OCI-LY1 (cell line): ENCODE results near the gene CHRM1.

Experiments
- EZH2 ChIP-seq: fragments of 200-600 bp; sonication (generic), shearing (Covaris generic); IDR thresholded peaks from 2 replicates; pipeline ENCODE4 v1.8.0; 2017; ENCODE audit warnings: borderline replicate concordance, mixed run types, mild to moderate bottlenecking, antibody characterized with exemption, low read length, moderate library complexity, mixed read lengths
- TF ChIP-seq, protein P1 (sequence below): fragments of 200-600 bp; sonication (generic), shearing (Covaris generic); IDR thresholded peaks from 2 replicates; pipeline ENCODE4 v1.5.1; 2017; ENCODE audit warnings: mild to moderate bottlenecking, antibody characterized with exemption, low read length, moderate library complexity, mixed read lengths

DNA sequence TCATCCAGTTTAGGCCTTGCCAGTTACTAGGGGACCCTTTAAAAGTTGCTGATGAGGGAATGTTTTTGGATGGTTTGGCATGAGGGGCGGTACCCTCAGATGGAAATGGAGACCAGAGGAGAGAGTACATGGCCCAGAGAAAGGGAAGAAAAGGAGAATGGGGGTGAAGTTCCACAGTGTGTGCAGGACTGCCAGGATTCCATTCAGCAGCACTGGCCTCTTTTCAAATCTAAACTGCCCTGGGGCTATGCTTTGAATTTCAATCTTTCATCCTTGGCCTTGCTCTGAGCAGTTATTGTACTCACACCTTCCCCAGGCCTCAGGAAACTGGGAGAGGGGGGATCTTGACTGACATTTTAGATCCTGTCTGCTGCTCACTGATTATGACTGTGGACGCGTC, 37.5 kb downstream of the CHRM1 start:
- TF ChIP-seq, protein P1, sequence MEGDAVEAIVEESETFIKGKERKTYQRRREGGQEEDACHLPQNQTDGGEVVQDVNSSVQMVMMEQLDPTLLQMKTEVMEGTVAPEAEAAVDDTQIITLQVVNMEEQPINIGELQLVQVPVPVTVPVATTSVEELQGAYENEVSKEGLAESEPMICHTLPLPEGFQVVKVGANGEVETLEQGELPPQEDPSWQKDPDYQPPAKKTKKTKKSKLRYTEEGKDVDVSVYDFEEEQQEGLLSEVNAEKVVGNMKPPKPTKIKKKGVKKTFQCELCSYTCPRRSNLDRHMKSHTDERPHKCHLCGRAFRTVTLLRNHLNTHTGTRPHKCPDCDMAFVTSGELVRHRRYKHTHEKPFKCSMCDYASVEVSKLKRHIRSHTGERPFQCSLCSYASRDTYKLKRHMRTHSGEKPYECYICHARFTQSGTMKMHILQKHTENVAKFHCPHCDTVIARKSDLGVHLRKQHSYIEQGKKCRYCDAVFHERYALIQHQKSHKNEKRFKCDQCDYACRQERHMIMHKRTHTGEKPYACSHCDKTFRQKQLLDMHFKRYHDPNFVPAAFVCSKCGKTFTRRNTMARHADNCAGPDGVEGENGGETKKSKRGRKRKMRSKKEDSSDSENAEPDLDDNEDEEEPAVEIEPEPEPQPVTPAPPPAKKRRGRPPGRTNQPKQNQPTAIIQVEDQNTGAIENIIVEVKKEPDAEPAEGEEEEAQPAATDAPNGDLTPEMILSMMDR, result no peak
- no peak for TF ChIP-seq EZH2
